Activated CD4-positive, alpha-beta T cell treated with anti-CD3 and anti-CD28 coated beads for 36 hours (primary cell): ENCODE measurements around the gene FOXR2. TPM values are rescaled to one million over a fixed set of nuclear protein-coding genes. Genes with fewer than 3 reads are reported as not detected.

Experiments used
- ATAC-seq: fragments of 200-7000 bp; cut with Tn5 transposase; one replicate; pipeline ENCODE4 v1.10.0; 2021; ENCODE audit warnings: mild to moderate bottlenecking, moderate library complexity
- CTCF ChIA-PET: fragments of 350-600 bp; sonication (Branson Sonifier 250); formaldehyde crosslinking; loops from one replicate; lab custom pipeline; 2021; ENCODE audit warnings: antibody characterized with exemption; lab: Charles Lee
- POLR2A ChIA-PET: fragments of 350-600 bp; sonication (Branson Sonifier 250); formaldehyde crosslinking; loops from one replicate; lab custom pipeline; 2021; ENCODE audit warnings: antibody characterized with exemption, inconsistent platforms; lab: Charles Lee
- DNase-seq: peaks from one replicate; pipeline ENCODE4 v3.0.0-alpha.2; 2020
- H3K27ac Mint-ChIP-seq: one replicate; pipeline ENCODE4 v1.8.0; 2021; ENCODE audit warnings: mixed read lengths
- H3K27me3 Mint-ChIP-seq: one replicate; pipeline ENCODE4 v1.8.0; 2021; ENCODE audit warnings: mixed read lengths
- H3K36me3 Mint-ChIP-seq: one replicate; pipeline ENCODE4 v1.8.0; 2021; ENCODE audit warnings: low read depth, mixed read lengths
- H3K4me1 Mint-ChIP-seq: one replicate; pipeline ENCODE4 v1.8.0; 2021; ENCODE audit warnings: mixed read lengths
- H3K4me3 Mint-ChIP-seq: one replicate; pipeline ENCODE4 v1.8.0; 2021; ENCODE audit warnings: mild to moderate bottlenecking, moderate library complexity, mixed read lengths
- H3K9me3 Mint-ChIP-seq: one replicate; pipeline ENCODE4 v1.8.0; 2021; ENCODE audit warnings: low read depth, mixed read lengths
- intact Hi-C, 2 experiments: fragments of 100-400 bp; cut with DNase I in 1 of 2; cut with micrococcal nuclease in 1 of 2; formaldehyde crosslinking; loops; one replicate each; pipeline versions ENCODE4 v1.14.2 to v1.15.1; 2022 to 2024; cut with DNase I, micrococcal nuclease
- total RNA-seq, 2 experiments: library from RNA; stranded (reverse); gene quantifications; one replicate each; pipeline ENCODE4 v1.2.3, GENCODE V29; 2021

FOXR2 gene
- total RNA-seq, 2 experiments from 2014 or later: not detected

- ChIA-PET CTCF (no interaction called here), POLR2A (no interaction called here)
- H3K4me3 Mint-ChIP-seq: no peak overlapping the region
- H3K27me3 Mint-ChIP-seq: no peaks in the 10 kb centered on the region
- no peak for DNase-seq
- ATAC-seq: no peak
- no peaks in the 10 kb centered on the region for H3K4me1 Mint-ChIP-seq
- H3K36me3 Mint-ChIP-seq: no peaks in the 10 kb centered on the region
- no peak overlapping the region for H3K27ac Mint-ChIP-seq
- intact Hi-C loops: no loop called here
- H3K9me3 Mint-ChIP-seq: no peaks in the 10 kb centered on the region
Measured at GRCh38 chrX:55659931-55660330, 36.7 kb downstream of the FOXR2 start.

GRCh38 chrX:55663584-55663983 lies 40.4 kb downstream of the FOXR2 start:
- no peak for ATAC-seq
- CTCF ChIA-PET: no interaction called here

GRCh38 chrX:55668084-55668483 lies 44.9 kb downstream of the FOXR2 start:
- DNase-seq (no peak), ATAC-seq (no peak)
- peaks cover 7% of the 10 kb centered on the region for H3K9me3 Mint-ChIP-seq
- H3K27me3 Mint-ChIP-seq: no peaks in the 10 kb centered on the region
- CTCF ChIA-PET: no interaction called here
- no peak overlapping the region for H3K4me3 Mint-ChIP-seq
- POLR2A ChIA-PET: no interaction called here
- intact Hi-C loops: no loop called here
- H3K4me1 Mint-ChIP-seq: no peaks in the 10 kb centered on the region
- no peak overlapping the region for H3K27ac Mint-ChIP-seq
- no peaks in the 10 kb centered on the region for H3K36me3 Mint-ChIP-seq

More at GRCh38 chrX:55663584-55663983, 40.4 kb downstream of the FOXR2 start:
- no peaks in the 10 kb centered on the region for H3K27me3 Mint-ChIP-seq
- POLR2A ChIA-PET: no interaction called here
- H3K36me3 Mint-ChIP-seq: no peaks in the 10 kb centered on the region
- DNase-seq: no peak
- no peaks in the 10 kb centered on the region for H3K9me3 Mint-ChIP-seq
- no peak overlapping the region for H3K4me3 Mint-ChIP-seq
- no peak overlapping the region for H3K27ac Mint-ChIP-seq
- intact Hi-C loops: no loop called here
- no peaks in the 10 kb centered on the region for H3K4me1 Mint-ChIP-seq

Other genes with a start within 250 kb of the FOXR2 start
- 10 to 100 TPM; 13.4 to 16.9 TPM for gene MAGEH1, start 171.3 kb upstream of the FOXR2 start, total RNA-seq
- gene USP51, start 133.6 kb upstream of the FOXR2 start, total RNA-seq: 1 to 10 TPM; 1.5 to 2.5 TPM
- gene RRAGB, start 94.3 kb downstream of the FOXR2 start, total RNA-seq: 1 to 10 TPM; 4.3 to 5.0 TPM